ENCODE data around the gene NHSL1. TPM values are rescaled to one million over a fixed set of nuclear protein-coding genes. Genes with fewer than 3 reads are reported as not detected.

NHSL1 gene
- total and polyA plus RNA-seq, 8 donors = 37.8 to 90.2 (median 76.8) TPM

DNA sequence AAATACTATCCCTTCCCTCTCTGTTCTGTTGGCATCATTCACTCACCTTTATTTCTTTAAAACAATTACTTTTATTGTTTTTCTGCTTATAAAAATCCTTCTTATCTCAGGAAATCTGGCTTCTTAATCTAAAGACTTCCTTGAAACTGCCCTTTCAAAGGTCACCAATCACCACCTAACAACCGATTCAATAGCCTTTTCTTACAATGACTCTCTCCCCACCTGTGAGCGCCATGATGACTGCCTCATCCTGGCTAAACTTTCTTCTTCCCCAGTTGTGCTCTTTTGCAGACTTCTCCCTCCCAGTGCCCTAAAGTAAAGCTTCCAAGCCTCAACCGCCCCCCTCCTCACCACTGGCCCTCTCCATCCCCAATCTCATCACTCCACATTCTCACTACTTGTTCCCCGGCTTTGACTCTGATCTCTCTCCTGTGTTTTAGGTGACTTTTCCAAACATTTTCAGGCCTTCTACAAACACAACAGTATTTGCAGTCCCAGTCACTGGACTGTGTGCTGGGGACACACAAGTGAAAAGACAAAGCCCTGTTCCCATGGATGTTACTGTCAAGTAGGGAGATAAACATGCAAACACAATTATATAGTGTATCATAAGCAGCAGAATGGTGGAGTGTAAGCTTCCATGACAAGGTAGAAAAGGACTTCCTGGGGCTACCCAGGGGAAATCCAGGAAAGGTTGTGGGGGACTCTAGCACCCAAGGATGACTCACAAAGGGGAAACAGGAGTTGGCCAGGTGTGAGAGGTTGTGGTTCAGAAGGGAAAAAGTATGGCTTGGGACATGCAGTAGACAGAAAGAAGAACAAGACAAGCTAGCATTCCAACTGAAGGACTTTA, 12.8 kb downstream of the NHSL1 start:
- Histone ChIP-seq H3K9me3 (no peaks in the 10 kb centered on the region), H3K27ac (no peak overlapping the region), H3K4me1 (peaks cover 0 to 2% of the 10 kb centered on the region in 2 donors), H3K27me3 (no peaks in the 10 kb centered on the region), H3K36me3 (no peaks in the 10 kb centered on the region), H3K4me3 (no peak overlapping the region)
- ATAC-seq = no peak
- intact Hi-C loops (cut with DNase I) = no loop called here
- no peak for DNase-seq
- TF ChIP-seq, protein P1, sequence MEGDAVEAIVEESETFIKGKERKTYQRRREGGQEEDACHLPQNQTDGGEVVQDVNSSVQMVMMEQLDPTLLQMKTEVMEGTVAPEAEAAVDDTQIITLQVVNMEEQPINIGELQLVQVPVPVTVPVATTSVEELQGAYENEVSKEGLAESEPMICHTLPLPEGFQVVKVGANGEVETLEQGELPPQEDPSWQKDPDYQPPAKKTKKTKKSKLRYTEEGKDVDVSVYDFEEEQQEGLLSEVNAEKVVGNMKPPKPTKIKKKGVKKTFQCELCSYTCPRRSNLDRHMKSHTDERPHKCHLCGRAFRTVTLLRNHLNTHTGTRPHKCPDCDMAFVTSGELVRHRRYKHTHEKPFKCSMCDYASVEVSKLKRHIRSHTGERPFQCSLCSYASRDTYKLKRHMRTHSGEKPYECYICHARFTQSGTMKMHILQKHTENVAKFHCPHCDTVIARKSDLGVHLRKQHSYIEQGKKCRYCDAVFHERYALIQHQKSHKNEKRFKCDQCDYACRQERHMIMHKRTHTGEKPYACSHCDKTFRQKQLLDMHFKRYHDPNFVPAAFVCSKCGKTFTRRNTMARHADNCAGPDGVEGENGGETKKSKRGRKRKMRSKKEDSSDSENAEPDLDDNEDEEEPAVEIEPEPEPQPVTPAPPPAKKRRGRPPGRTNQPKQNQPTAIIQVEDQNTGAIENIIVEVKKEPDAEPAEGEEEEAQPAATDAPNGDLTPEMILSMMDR (IDR thresholded peaks at IDR 0.05) = no peak

DNA sequence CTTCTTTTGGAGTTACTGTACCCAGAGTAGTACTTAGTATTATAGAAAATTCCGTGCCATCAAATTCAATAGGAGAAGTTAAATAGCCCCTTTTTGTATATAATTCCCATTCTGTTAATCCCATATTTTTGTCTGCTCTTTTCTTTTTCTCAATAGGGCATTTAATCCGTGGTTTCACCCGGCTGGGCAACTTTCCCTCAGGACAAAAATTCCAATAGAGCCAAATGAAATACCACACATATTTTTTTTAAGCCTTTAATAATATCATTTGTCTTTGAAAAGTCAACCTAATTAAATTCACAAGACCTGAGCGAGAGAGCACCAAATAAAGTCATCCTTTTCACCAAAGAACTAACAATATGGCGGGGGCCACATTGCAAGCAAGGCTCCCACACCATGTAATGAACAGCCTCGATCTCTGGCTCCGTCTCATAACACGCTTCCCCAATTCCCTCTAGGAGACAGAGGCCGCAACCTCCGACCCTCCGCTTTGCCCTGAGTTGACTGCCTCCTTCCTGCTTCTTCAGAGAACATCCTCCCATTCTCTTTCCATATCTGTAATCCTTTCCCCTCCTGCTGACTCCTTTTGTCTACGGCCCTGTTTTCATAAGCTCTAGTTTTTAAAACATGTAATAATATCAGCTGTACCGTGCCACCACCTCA, 13.6 kb downstream of the NHSL1 start:
- no peaks in the 10 kb centered on the region for H3K36me3 ChIP-seq
- no peak overlapping the region for H3K27ac ChIP-seq
- ATAC-seq (no peak), DNase-seq (no peak)
- no peak overlapping the region for H3K4me3 ChIP-seq
- TF ChIP-seq, protein P1 (IDR thresholded peaks at IDR 0.05) = no peak
- H3K4me1 ChIP-seq = peaks cover 0 to 2% of the 10 kb centered on the region in 2 donors
- intact Hi-C loops (cut with DNase I) = no loop called here
- no peaks in the 10 kb centered on the region for H3K27me3 ChIP-seq
- no peaks in the 10 kb centered on the region for H3K9me3 ChIP-seq

DNA sequence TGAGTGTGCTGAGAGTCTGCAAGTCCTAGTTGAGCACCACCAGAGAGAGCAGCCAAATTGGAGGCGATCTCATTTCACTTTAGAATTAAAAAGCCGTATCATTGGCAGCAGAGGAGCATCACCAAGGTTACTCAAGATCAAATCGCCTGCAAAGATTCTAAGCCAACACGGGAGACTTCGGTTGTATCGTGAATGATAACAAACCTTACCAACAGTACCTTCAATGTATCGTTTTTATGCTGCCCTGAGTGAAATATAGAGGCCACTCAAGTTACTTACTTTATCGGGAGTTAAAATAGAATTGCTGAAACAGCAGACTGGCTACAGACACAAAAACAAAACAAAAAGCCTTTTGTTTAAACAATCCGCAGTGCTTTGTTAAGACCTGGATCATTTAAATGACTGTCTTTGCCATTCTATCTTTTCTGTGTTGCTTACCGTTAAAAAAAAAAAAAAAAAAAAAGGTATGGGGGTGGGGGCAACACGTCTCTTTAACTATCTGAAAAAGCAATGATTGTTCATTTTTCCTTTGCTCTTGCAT, 14.2 kb downstream of the NHSL1 start:
- H3K4me1 ChIP-seq = peaks cover 0 to 2% of the 10 kb centered on the region in 2 donors
- H3K27me3 ChIP-seq = no peaks in the 10 kb centered on the region
- intact Hi-C loops (cut with DNase I) = no loop called here
- H3K9me3 ChIP-seq = no peaks in the 10 kb centered on the region
- DNase-seq = peak in 2 of 4 donors; percentile 16 to 22
- H3K27ac ChIP-seq = no peak overlapping the region
- H3K4me3 ChIP-seq = no peak overlapping the region
- TF ChIP-seq, protein P1 (IDR thresholded peaks at IDR 0.05) = no peak
- no peaks in the 10 kb centered on the region for H3K36me3 ChIP-seq
- no peak for ATAC-seq

DNA sequence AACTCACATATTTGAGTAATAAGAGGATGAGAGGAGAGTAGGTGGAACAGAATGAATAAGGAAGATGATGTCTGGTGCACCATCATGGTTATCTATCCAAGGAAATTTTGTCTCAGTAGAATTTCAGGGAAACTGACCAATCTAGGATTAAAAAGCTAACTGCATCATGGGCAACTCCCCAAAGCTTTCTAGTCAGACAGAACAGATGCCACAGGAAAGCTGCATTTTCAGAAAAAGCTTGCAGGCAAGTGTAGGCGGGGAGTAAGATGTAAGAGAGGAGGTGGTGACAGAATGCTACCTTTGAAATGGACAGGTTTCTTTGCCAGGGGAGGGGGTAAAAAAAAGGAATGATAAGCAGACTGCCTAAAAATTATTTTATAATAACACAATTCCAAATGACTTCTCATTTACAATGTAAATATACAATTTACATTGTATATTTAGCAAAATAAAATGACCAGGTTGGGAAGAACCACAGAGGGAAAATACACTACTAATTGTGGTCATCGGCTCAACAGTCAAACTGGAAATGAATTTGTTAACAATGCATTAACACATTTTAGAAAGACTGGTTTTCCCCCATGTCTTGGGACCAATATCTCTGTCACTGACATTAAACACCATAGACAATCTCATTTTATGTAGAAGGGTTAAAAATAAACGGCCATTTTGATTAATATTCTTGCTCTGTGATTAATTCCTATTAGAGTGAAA, 15.1 kb downstream of the NHSL1 start:
- Histone ChIP-seq H3K4me1 (peaks cover 0 to 2% of the 10 kb centered on the region in 2 donors), H3K36me3 (no peaks in the 10 kb centered on the region), H3K4me3 (no peak overlapping the region), H3K9me3 (no peaks in the 10 kb centered on the region), H3K27ac (no peak overlapping the region), H3K27me3 (no peaks in the 10 kb centered on the region)
- intact Hi-C loops (cut with DNase I) = no loop called here
- TF ChIP-seq, protein P1 (IDR thresholded peaks at IDR 0.05) = no peak
- DNase-seq (no peak), ATAC-seq (no peak)
